ENCODE results near the gene OR2F1.

OR2F1 gene

GRCh38 chr7:143954135-143954534, 509 bp upstream of the OR2F1 start:
- no peak for DNase-seq (ENCODE audit: low read depth in 2 of 2)

- DNase-seq (ENCODE audit: low read depth in 2 of 2): no peak
Observed at GRCh38 chr7:143958781-143959180, 4.1 kb downstream of the OR2F1 start.

GRCh38 chr7:143960813-143961610, 6.4 kb downstream of the OR2F1 start:
- no peak for DNase-seq (ENCODE audit: low read depth in 2 of 2)

GRCh38 chr7:143965280-143965679, 10.6 kb downstream of the OR2F1 start:
- no peak for DNase-seq (ENCODE audit: low read depth in 2 of 2)

GRCh38 chr7:143967398-143967797, 12.8 kb downstream of the OR2F1 start:
- no peak for DNase-seq (ENCODE audit: low read depth in 2 of 2)

- DNase-seq (ENCODE audit: low read depth in 2 of 2): no peak
Observed at GRCh38 chr7:143973870-143974416, 19.3 kb downstream of the OR2F1 start.

GRCh38 chr7:143974459-143974858, 19.8 kb downstream of the OR2F1 start:
- no peak for DNase-seq (ENCODE audit: low read depth in 2 of 2)

GRCh38 chr7:143975617-143976016, 21.0 kb downstream of the OR2F1 start:
- no peak for DNase-seq (ENCODE audit: low read depth in 2 of 2)

- DNase-seq (ENCODE audit: low read depth in 2 of 2): no peak
Observed at GRCh38 chr7:143978585-143978984, 23.9 kb downstream of the OR2F1 start.

- DNase-seq (ENCODE audit: low read depth in 2 of 2): no peak
Observed at GRCh38 chr7:143979359-143979758, 24.7 kb downstream of the OR2F1 start.

GRCh38 chr7:143979998-143980397, 25.4 kb downstream of the OR2F1 start:
- DNase-seq (ENCODE audit: low read depth in 2 of 2): no peak

- no peak for DNase-seq (ENCODE audit: low read depth in 2 of 2)
Observed at GRCh38 chr7:143980746-143981510, 26.3 kb downstream of the OR2F1 start.

- no peak for DNase-seq (ENCODE audit: low read depth in 2 of 2)
Observed at GRCh38 chr7:143983960-143984359, 29.3 kb downstream of the OR2F1 start.

- no peak for DNase-seq (ENCODE audit: low read depth in 2 of 2)
Observed at GRCh38 chr7:143987513-143987912, 32.9 kb downstream of the OR2F1 start.

- no peak for DNase-seq (ENCODE audit: low read depth in 2 of 2)
Observed at GRCh38 chr7:143988976-143989745, 34.5 kb downstream of the OR2F1 start.

GRCh38 chr7:143992670-143993069, 38.0 kb downstream of the OR2F1 start:
- DNase-seq (ENCODE audit: low read depth in 2 of 2): no peak

- DNase-seq (ENCODE audit: low read depth in 2 of 2): no peak
Observed at GRCh38 chr7:143993924-143994323, 39.3 kb downstream of the OR2F1 start.

GRCh38 chr7:144000020-144000419, 45.4 kb downstream of the OR2F1 start, which contains the start of gene OR6B1:
Gene OR6B1, plus strand, starts transcription at chr7:144000320. Its CDS starts 3,677 bp downstream, at chr7:144003997.
- no peak for DNase-seq (ENCODE audit: low read depth in 2 of 2)

- DNase-seq (ENCODE audit: low read depth in 2 of 2): no peak
Observed at GRCh38 chr7:144001543-144001942, 46.9 kb downstream of the OR2F1 start.

GRCh38 chr7:144004703-144005102, 50.1 kb downstream of the OR2F1 start:
- DNase-seq (ENCODE audit: low read depth in 2 of 2): no peak

- no peak for DNase-seq (ENCODE audit: low read depth in 2 of 2)
Observed at GRCh38 chr7:144006029-144006691, 51.5 kb downstream of the OR2F1 start.

Measured in stimulated activated CD8-positive, alpha-beta memory T cell treated with anti-CD3 and anti-CD28 coated beads, Interleukin-7, amount 100 ng/mL, for 4 hours (primary cell).